HTERT RPE-1 (cell line): ENCODE data around the gene LGR4.
"Not testable (repeated sequence)": the region's sequence is repeated elsewhere in the genome, so short reads cannot be mapped to it uniquely, and the experiment has no call there.

Experiments
- in situ Hi-C: fragments of 300-500 bp; cut with MboI; formaldehyde crosslinking; loops from 4 replicates; pipeline ENCODE4 v1.14.3; 2020; ENCODE audit warnings: low sequenced_read_pairs

The LGR4 gene

GRCh38 chr11:27472398-27473016 is at the start of gene LGR4:
TSS of gene LGR4 (minus strand) at chr11:27472790. CDS start at chr11:27472302, 488 bp downstream.
- in situ Hi-C loops = no loop called here

GRCh38 chr11:27520226-27520625 is 47.6 kb upstream of the LGR4 start:
- in situ Hi-C loops = no loop called here

DNA sequence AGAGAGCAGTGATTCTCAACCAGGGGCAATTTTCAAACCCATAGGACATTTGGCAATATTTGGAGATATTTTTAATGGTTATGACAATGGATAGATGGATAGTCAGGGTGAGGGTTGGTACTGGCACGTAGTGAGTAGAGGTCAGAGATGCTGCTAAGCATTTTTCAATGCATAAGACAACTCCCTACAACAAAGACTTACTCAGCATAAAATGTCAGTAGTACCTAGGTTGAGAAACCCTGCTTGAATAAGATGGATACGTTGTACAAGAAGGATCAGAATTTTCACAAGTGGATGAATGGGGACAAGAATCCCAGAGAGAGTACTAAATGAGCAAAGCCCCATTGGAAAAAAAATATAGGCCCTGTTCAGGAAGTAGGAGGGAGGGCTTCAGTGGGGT is 45.9 kb upstream of the LGR4 start:
- in situ Hi-C loops = no loop called here

DNA sequence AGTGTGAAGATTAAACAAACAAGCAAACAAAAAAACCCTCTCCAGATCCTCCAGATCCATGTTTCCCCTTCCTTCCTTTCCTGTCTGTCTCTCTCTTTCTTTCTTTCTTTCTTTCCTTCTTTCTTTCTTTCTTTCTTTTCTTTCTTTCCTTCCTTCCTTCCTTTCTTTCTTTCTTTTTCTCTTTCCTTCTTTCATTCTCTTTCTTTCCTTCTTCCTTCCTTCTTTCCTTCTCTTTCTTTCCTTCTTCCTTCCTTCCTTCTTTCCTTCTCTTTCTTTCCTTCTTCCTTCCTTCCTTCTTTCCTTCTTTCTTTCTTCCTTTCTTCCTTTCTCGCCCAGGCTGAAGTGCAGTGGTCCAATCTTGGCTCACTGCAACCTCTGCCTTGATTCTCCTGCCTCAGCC is 44.9 kb upstream of the LGR4 start:
- in situ Hi-C loops = not testable (repeated sequence)

- in situ Hi-C loops = no loop called here
These were observed 42.0 kb upstream of the LGR4 start for GRCh38 chr11:27514558-27514957.

DNA sequence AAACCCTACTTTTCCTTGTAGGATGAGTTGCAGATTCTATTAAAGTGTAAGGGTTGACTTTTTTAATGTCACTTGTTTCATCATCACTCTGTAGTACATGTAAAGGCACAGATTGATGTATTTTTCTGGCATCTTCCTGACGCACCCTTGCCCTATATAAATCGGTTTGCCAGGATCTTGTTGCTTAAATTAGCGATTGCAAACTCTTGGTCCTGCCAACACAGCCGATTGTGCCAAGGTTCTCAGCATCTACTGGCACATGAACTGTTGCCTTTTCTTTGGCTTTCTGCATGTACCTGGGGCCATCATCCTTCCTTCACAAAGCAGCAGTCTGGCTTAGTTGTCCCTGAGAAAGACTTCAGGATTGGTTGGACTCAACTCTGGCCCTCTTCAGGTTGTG is 41.5 kb upstream of the LGR4 start:
- in situ Hi-C loops = no loop called here

- in situ Hi-C loops = no loop called here
These were observed 40.8 kb upstream of the LGR4 start for GRCh38 chr11:27513389-27513788.

DNA sequence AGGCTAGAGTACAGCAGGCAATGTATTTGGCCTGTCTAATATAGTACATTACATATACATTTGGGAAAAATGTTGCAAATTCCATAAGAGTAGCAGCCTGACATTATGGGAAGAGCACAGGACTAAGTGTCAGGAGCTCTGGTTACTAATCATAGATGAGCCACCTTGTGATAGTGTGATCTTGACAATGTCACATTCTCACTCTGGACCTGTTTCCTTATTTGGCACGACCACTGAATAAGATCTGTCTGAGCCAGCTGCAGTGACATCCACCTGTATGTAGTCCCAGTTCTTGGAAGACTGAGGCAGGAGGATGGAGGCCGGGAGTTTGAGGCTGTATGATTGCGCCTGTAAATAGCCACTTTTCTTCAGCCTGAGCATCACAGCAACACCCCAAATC is 39.6 kb upstream of the LGR4 start:
- in situ Hi-C loops = no loop called here

DNA sequence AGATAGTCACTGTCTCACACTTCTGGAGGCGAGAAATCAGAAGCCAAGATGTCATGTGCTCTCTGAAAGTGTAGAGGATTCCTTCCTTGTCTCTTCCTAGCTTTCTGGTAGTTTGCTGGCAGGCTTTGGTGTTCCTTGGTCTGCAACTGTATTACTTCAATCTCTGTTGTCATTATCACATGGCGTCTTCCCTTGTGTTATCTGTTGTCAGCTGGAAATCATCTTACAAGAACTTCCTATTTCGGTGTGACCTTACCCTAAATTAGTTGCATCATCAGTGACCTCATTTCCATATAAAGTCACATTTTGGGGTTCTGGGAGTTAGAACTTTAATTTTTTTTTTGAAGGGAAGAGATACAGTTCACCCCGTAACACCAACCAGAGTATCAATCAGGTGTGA is 37.3 kb upstream of the LGR4 start:
- in situ Hi-C loops = no loop called here

DNA sequence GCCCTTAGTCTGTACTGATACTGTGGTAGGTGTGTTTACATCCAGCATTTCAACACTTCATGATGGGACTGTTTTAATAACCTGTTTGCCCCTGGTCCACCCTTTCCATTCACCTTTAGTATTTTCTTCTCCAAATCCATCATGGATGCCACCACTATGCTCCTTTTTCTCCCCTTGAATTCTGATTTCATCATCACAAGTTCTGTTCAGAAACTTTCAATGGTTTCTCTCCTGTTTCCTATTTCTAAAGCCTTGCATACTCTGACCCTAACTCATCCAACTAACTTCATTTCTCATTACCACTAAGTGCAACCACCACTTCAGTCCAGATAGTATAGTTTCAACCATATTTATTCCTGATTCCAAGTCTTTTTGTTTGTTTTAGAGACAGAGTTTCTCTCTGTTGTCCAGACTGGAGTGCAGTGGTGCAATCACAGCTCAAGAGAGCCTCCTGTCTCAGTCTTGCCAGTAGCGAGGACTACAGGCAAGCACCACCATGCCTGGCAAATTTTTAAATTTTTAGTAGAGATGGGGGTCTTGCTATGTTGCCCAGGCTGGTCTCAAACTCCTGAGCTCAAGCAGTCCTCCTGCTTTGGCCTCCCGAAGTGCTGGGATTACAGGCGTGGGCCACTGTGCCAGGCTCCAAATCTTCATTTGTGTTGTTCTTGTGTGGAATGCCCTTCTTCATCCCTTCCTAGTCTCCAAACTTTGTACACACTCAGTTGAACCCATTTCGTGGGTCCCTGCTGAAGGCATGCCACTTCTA is 35.1 kb upstream of the LGR4 start:
- in situ Hi-C loops = no loop called here

DNA sequence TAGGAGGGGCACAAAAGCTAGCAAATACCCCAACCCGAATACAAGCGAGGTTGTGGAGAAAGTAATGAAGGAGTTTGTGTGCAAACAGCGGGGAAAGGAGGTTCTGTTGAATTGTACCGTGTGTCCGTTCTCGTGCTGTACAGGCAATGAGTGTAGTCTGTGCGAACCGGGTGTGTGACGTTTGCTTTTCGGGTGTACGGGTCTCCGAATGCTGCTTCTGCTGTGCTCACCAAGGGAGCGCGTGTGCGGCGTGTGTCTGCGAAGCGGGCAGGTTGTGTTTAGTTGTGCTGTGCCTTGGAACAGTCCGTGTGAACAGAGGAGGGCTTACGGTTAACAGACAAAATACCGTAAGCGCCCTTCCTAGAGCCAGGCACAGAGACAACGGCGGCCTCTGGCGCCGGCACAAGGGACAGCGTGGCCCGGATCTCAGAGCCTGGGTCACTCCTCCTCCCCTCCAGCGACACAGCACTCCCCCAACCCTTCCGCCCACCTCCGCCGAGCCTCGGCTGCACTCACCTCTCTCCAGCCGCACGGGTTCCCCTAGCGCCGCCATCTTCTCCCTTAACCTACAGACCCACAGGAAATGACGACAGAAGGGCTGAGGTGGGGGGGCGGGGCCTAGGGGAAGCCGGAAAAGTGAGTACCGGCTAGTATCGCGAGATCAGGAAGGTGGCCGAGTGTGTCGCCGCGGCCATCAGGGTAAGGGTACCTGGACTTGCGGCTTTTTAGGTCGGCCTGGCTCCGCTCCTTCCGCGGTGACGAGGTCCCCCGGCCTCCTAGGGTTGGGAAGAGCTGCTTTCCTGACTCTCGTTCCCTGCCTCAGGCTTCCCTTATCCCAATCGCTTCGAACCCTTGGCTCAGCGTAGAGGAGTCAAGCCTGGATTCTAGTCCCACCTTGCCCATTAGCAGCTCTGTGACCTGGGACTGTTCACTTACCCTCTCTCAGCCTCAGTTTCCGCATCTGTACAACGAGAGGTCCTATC is 33.9 kb upstream of the LGR4 start, which contains the start of gene LIN7C:
LIN7C (minus strand) TSS at position 570 of the 983 bp plus-strand sequence; CDS start at position 553, 17 bp downstream.
- in situ Hi-C loops = no loop called here

DNA sequence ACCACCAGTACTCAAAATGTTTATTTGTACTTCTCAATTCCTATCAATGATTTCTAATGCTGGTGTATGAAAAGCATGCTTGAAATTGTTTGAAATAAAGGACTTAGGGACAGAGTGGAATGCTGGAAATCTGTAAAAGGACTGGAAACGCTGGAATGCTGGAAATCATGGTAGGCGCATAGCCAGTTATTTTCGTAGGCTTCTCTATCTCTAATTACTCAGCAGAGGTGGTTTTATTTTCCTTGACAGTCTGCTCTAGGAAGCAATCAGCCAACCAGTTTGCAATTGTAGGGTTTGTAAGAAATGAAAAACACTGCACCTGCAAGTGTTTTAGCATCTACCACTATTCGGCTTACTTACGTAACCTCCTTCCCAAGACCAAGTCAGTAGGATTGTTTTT is 33.2 kb upstream of the LGR4 start:
- in situ Hi-C loops = no loop called here

GRCh38 chr11:27504205-27504604 is 31.6 kb upstream of the LGR4 start:
- in situ Hi-C loops = no loop called here

DNA sequence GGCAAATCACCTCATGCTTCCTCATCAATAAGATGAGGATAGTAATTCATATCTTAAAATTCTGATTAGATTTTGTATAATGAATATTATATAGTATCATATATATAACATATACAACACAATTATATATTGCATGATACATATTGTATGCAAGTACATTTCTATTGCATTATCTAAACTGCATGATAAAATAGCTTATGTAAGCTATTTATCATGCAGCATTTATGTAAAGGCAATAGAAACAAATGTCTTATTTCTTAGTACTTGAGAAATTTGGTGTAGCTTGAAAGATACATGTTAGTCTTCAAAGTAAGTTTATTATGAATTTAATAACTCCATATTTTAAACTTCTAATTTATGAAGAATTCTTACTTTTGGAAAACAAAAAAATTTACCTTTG is 28.5 kb upstream of the LGR4 start:
- in situ Hi-C loops = no loop called here

DNA sequence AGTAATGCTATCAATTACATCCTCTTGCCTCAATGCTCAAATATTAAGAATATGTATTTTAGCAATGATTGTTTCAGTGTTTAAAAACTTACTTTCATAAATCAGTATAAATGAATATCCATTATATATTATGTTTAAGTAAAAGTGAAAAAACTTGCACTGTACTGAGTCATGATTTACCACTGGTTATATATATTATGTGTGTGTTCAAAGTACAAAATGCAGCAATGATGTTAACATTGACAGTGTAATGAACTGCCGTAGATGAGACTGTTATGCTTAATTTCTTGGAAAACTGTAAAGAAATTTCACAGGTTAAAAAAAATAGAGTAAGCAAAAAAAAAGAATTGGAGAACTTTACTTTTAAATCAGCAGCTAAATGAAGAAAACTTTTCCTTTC is 25.3 kb upstream of the LGR4 start:
- in situ Hi-C loops = loop anchor here (25.0 kb wide), 1 partner anchor 311 kb away; no protein-coding TSS in a partner anchor

- in situ Hi-C loops = loop anchor here (25.0 kb wide), 1 partner anchor 310 kb away; no protein-coding TSS in a partner anchor
These were observed 24.8 kb upstream of the LGR4 start for GRCh38 chr11:27497284-27497866.

DNA sequence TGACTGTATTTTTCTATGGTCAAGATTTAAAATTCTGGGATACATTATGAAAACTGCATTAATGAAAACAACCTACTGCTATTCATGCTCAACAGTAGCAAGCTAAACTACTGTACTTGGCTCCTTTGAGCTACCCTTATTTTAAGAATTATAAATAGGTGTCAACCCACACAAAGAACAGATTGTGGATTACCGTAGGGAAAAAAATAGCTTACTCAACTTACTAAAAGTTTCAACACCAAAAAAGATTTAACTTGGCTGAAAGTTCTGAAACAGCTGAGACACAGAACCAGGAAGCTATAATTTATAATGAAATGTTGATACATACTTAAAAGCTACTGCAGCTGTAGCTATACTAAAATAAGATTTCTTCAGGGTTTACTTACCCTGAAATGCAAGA is 23.9 kb upstream of the LGR4 start:
- in situ Hi-C loops = loop anchor here (25.0 kb wide), 1 partner anchor 309 kb away; no protein-coding TSS in a partner anchor

DNA sequence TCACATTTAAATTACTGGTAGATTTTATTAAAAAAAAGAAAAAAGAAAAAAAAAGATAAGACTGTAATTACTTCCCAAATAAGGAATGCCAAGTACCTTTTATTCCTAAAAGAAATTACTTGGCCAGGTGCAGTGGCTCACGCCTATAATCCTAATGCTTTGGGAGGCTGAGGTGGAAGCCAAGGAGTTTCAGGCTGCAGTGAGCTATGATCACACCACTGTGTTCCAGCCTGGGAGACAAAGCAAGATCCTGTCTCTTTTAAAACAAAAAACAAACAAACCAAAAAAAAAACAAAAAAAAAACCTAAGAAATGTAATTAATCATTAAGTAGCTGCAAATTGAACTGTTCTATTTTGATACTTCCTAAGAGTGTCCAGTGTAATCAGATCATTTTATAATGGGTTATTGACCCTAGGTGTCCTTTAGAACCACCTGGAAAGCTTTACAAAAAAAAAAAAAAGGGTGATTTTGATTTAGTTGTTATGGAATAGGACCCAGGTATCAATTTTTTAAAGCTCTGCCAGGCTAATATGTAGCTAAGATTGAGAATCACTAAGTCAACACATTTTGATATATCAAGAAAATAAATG is 23.2 kb upstream of the LGR4 start:
- in situ Hi-C loops = loop anchor here (25.0 kb wide), 1 partner anchor 309 kb away; no protein-coding TSS in a partner anchor

DNA sequence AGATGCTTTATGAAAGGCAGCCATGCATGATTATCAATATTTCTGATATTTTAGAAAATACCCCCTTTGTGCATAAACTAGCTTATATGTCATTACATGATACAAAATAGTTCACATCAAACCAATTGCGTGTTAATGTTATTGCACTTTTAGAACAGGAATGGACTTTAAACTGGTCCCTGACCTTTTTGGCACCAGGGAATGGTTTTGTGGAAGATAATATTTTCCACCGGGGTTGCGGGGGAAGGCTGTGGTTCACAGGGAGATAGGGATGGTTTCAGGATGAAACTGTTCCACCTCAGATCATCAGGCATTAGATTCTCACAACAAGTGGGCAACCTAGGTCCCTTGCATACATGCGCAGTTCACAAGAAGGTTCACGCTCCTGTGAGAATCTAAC is 16.5 kb upstream of the LGR4 start:
- in situ Hi-C loops = loop anchor here (25.0 kb wide), 1 partner anchor 302 kb away; no protein-coding TSS in a partner anchor

- in situ Hi-C loops = loop anchor here (25.0 kb wide), 1 partner anchor 300 kb away; no protein-coding TSS in a partner anchor
These were observed 15.1 kb upstream of the LGR4 start for GRCh38 chr11:27487706-27488105.
